ENCODE measurements around the gene UBTD2.

The UBTD2 gene

DNA sequence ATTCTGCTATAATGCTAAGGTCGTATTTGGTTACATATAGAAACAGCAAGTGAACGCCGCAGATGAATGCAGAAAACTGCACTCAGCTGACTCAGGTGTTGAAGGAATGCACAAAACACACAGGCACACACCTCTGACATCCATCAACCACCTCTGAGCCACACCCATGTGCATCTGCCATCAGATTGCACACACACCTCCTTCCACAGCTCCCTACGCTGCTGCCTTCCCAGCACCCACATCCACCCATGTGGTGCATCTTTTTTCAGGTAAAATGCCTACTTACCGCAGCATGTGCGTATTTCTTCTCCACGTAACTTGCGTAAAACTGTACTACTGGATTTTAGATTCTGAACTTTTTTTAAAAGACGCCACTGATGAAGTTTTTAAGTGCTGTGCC, 102.6 kb downstream of the UBTD2 start:
- Histone ChIP-seq H3K4me1 (peaks cover 88 to 100% (median 98%) of the 10 kb centered on the region in 10 experiments), H3K27me3 (no peaks in the 10 kb centered on the region), H3K4me3 (0 out of 20 replicates have a peak overlapping the region, but pooled peaks of 1 of the 10 experiments have one; percentile 0), H3K36me3 (peaks cover 4 to 62% (median 35%) of the 10 kb centered on the region in 11 experiments; a peak in 18 of 22 replicates), H3K27ac (peak overlapping the region in 10 of 11 experiments; percentile 90 to 96 (median 94); a peak in 17 of 22 replicates), H3K9me3 (replicated peaks in 1 of 11) (no peaks in the 10 kb centered on the region), H3K9ac (peak overlapping the region in 5 of 11 experiments; percentile 80 to 85 (median 83); a peak in 7 of 22 replicates), H3K4me2 (peak overlapping the region; percentile 94 to 99 (median 97)), H4K20me1 (peaks cover 0 to 74% (median 13%) of the 10 kb centered on the region in 11 experiments; a peak in 11 of 22 replicates)
- TF ChIP-seq Cebpa-rat (IDR thresholded peaks at IDR 0.05): no peak

DNA sequence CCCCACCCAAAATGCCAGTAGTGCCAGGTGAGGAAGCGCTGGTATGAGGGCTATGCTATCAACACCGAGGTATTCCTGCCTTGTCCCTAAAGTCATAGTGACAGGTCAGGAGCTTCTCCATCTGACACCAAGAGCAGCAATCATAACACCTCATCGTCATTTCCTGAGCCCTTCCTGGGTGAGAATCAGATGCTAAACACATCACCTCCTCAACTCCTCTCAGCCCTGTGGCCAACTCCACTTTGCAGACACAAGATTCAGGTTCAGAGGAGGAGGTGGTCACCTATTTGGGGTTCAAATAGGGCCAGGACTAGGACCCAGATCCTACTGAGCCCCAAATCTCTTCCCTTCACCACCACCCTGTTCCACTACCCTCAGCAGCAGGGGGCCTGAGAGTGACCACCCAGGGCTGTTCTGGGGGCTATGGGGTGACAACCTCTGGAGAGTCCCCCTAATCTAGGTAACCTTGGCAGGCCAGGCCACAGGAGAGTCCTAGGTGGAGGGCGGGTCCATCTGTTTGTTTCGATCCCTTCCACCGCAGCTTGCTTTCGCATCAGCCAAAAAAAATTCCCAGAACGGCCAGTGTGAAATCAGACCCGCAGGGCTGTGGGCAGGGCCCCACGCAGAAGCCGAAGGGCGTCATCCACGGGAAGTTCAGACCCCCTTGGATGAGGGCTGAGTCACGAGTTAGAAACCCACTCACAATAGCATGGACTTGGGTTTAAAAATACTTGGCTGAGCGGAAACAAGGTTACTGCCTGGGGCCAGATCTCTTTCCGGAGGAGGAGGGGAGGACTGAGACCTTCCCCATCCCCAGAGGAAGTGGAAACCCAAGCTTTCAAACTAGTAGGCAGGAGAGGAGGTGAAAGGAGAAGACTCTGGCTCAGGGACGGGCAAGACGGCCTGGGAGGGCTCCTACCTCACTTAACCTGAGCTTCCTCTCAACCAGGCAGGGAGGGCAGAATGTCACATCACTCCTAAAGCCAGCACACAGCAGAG, 104.3 kb downstream of the UBTD2 start:
- Histone ChIP-seq H3K27ac (peak overlapping the region; percentile 86 to 96 (median 93)), H3K4me1 (peaks cover 96 to 99% (median 98%) of the 10 kb centered on the region in 10 experiments), H4K20me1 (peaks cover 0 to 74% (median 16%) of the 10 kb centered on the region in 11 experiments; a peak in 11 of 22 replicates), H3K9me3 (replicated peaks in 1 of 11) (no peaks in the 10 kb centered on the region), H3K4me2 (peak overlapping the region; percentile 94 to 99 (median 97)), H3K9ac (peak overlapping the region; percentile 79 to 85 (median 83)), H3K36me3 (peaks cover 4 to 57% (median 32%) of the 10 kb centered on the region in 11 experiments; a peak in 18 of 22 replicates), H3K27me3 (no peaks in the 10 kb centered on the region), H3K4me3 (peak overlapping the region; percentile 44 to 63 (median 54))
- TF ChIP-seq Cebpa-rat (IDR thresholded peaks at IDR 0.05): no peak; a peak in 1 of 22 replicates

DNA sequence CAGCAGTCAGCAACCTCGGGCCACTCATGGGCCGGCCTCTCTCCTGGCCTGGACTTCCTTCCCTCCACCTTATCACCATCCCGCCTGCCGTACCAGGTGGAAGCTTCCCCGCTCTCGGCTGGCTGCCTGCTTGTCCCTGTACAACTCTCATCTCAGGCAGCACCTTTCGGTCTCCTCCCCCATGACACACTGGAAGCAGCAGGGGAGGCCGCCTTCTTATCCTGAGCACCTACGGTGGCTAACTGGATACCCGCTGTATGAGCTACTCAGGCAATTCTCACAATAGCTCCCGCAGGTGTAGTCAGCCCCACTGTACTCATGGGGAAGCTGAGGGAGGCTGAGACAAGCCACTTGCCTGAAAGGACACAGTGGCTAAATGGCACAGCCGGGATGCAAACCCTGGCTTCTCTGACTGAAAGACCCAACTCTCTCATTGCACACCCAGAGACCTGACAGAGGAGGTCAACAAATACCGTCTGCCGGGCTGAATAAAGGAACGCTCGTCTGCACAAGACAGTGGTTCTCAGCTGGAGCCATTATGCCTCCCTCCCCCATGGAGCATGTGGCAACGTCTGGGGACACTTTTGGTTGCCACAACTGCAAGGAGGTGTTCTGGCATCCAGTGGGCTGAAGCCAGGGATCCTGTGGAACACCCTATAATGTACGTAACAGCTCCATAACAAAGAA, 105.1 kb downstream of the UBTD2 start:
- peaks cover 3 to 75% (median 20%) of the 10 kb centered on the region in 11 experiments; a peak in 18 of 22 replicates for H4K20me1 ChIP-seq
- no peak; a peak in 1 of 22 replicates for TF ChIP-seq Cebpa-rat (IDR thresholded peaks at IDR 0.05)
- H3K4me3 ChIP-seq: peak overlapping the region; percentile 42 to 63 (median 52); a peak in 18 of 20 replicates
- H3K36me3 ChIP-seq: peaks cover 4 to 52% (median 26%) of the 10 kb centered on the region in 11 experiments; a peak in 17 of 22 replicates
- peak overlapping the region; percentile 86 to 96 (median 93) for H3K27ac ChIP-seq
- H3K9ac ChIP-seq: peak overlapping the region; percentile 79 to 85 (median 83)
- H3K4me1 ChIP-seq: peaks cover 96 to 99% (median 98%) of the 10 kb centered on the region in 10 experiments
- H3K9me3 ChIP-seq (replicated peaks in 1 of 11): no peaks in the 10 kb centered on the region
- H3K4me2 ChIP-seq: peak overlapping the region; percentile 94 to 99 (median 97)
- no peaks in the 10 kb centered on the region for H3K27me3 ChIP-seq

DNA sequence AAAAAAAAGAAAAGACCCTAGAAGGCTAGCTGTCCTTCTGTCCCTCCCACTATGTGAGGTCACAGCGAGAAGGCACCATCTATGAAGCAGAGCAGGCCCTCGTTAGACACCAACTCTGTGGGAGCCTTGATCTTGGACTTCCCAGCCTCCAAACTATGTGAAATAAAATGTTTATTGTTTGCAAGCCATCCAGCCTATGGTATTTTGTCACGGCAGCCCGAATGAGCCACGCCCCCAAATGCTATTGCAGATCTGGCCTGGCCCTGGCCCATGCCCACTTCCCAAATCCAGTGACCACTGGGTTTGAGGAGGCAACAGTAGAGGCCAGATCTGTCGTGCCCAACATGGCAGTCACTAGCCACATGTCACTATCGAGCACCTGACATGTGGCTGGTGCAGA, 106.4 kb downstream of the UBTD2 start:
- peak overlapping the region; percentile 94 to 99 (median 97) for H3K4me2 ChIP-seq

DNA sequence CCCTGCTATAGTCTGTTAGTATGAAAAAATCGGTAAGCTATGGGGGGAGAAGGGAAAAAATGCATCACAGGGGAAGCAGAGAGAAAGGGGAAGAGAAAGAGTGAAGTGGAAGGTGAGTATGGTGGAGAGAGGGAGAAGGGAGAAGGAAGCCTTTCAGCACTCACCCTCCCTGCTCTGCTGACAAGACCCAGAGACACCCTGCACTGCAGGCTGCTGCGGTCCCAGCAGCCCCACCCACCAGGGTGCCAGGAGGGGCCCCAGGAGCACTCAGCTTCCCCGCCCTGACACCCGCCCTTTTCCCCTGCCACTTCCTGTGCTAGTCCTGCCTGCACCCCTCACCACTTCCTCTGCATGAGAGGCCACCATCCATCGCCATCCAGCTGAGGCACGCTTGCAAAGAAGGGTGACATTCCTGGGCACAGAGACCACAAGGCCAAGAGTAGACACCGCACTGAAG, 108.3 kb downstream of the UBTD2 start:
- H3K4me2 ChIP-seq: peak overlapping the region; percentile 94 to 99 (median 97)
- TF ChIP-seq Cebpa-rat (IDR thresholded peaks at IDR 0.05): no peak
- no peaks in the 10 kb centered on the region for H3K27me3 ChIP-seq
- H3K9ac ChIP-seq: peak overlapping the region; percentile 73 to 85 (median 79)
- peaks cover 4 to 52% (median 25%) of the 10 kb centered on the region in 11 experiments; a peak in 16 of 22 replicates for H3K36me3 ChIP-seq
- H3K27ac ChIP-seq: peak overlapping the region; percentile 68 to 96 (median 90)
- peaks cover 97 to 99% (median 98%) of the 10 kb centered on the region in 10 experiments for H3K4me1 ChIP-seq
- no peaks in the 10 kb centered on the region for H3K9me3 ChIP-seq (replicated peaks in 1 of 11)
- H4K20me1 ChIP-seq: peaks cover 8 to 83% (median 41%) of the 10 kb centered on the region in 11 experiments; a peak in 20 of 22 replicates
- H3K4me3 ChIP-seq: peak overlapping the region; percentile 48 to 68 (median 56)

More for the DNA sequence above, 106.4 kb downstream of the UBTD2 start:
- TF ChIP-seq Cebpa-rat (IDR thresholded peaks at IDR 0.05): no peak
- Histone ChIP-seq H3K4me1 (peaks cover 96 to 99% (median 98%) of the 10 kb centered on the region in 10 experiments), H3K27ac (peak overlapping the region in 10 of 11 experiments; percentile 70 to 96 (median 91); a peak in 20 of 22 replicates), H3K9me3 (replicated peaks in 1 of 11) (no peaks in the 10 kb centered on the region), H3K36me3 (peaks cover 3 to 47% (median 23%) of the 10 kb centered on the region in 11 experiments; a peak in 17 of 22 replicates), H3K27me3 (no peaks in the 10 kb centered on the region), H4K20me1 (peaks cover 8 to 77% (median 25%) of the 10 kb centered on the region in 11 experiments; a peak in 19 of 22 replicates), H3K9ac (peak overlapping the region in 9 of 11 experiments; percentile 28 to 85 (median 80); a peak in 11 of 22 replicates), H3K4me3 (peak overlapping the region in 3 of 10 experiments; percentile 10 to 49 (median 10); a peak in 1 of 20 replicates)

DNA sequence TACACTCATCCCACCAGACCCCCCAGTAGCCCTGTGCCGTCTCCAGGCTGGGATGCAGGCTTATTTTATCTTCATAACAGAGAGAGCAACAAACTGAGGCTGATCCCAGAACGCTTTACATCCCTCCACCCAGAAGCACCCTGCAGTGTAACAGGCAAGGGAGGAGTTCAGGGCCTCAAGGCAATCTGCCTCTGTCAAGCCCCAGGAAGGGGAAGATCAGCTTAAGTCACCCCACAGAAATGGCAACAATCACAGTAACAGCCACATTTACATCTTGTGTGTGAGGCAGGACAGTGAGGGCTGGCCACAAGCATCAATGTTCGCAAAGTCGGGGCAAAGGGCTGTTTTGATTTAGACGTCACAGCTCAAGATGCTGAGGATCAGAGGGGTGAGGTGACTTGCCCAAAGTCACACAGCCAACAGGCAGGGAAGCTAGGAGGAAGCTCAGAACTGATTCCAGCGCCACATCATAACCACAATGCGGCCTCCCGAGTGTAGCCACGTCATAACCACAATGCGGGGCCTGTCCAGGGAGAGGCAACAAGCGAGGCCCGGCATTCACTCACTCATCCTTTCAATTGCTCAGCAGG, 109.9 kb downstream of the UBTD2 start:
- H3K36me3 ChIP-seq: peaks cover 4 to 67% (median 30%) of the 10 kb centered on the region in 11 experiments; a peak in 17 of 22 replicates
- peaks cover 8 to 88% (median 53%) of the 10 kb centered on the region in 11 experiments; a peak in 20 of 22 replicates for H4K20me1 ChIP-seq
- H3K27me3 ChIP-seq: no peaks in the 10 kb centered on the region
- TF ChIP-seq Cebpa-rat (IDR thresholded peaks at IDR 0.05): no peak
- H3K4me2 ChIP-seq: peak overlapping the region; percentile 94 to 99 (median 97)
- peak overlapping the region; percentile 68 to 96 (median 90) for H3K27ac ChIP-seq
- H3K4me1 ChIP-seq: peaks cover 97 to 99% (median 98%) of the 10 kb centered on the region in 10 experiments
- peak overlapping the region; percentile 48 to 68 (median 56); a peak in 17 of 20 replicates for H3K4me3 ChIP-seq
- peak overlapping the region; percentile 73 to 85 (median 78) for H3K9ac ChIP-seq
- no peaks in the 10 kb centered on the region for H3K9me3 ChIP-seq (replicated peaks in 1 of 11)

DNA sequence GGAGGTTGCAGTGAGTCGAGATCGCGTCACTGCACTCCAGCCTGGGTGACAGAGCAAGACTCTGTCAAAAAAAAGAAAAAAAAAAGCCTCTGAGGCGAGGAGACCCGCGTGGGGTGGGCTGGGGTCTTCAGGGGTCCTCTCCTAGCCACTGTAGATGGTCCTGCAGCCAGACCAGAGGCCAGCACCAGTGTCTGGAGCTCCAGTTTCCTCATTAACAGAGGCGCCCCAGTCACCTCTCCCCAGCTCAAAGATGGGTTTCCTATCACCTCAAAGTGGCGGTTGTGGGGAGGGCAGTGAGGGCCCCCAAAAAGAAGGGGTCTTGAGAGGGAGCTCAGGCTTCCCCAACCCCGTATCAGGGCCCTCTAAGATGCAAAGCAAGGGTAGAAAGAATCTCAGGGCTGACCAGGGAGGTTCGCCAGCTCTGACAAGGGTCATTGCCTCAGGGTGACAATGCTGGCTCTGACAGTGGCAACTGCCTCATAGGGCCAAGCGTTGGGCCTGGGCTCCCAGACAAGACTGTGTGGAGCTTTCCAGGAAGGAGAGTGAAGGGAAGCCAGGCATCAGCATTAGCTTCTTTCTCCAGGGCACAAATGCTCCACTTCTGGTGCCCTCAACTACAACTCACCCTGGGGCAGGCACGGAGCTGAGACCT, 110.5 kb downstream of the UBTD2 start:
- H3K27me3 ChIP-seq: no peaks in the 10 kb centered on the region
- peaks cover 97 to 99% (median 98%) of the 10 kb centered on the region in 10 experiments for H3K4me1 ChIP-seq
- peaks cover 10 to 88% (median 59%) of the 10 kb centered on the region in 11 experiments; a peak in 21 of 22 replicates for H4K20me1 ChIP-seq
- peak overlapping the region in 4 of 10 experiments; percentile 50 to 68 (median 58); a peak in 6 of 20 replicates for H3K4me3 ChIP-seq
- peak overlapping the region; percentile 94 to 99 (median 97) for H3K4me2 ChIP-seq
- peak overlapping the region; percentile 43 to 85 (median 77); a peak in 21 of 22 replicates for H3K9ac ChIP-seq
- no peaks in the 10 kb centered on the region for H3K9me3 ChIP-seq (replicated peaks in 1 of 11)
- peaks cover 8 to 72% (median 36%) of the 10 kb centered on the region in 11 experiments; a peak in 17 of 22 replicates for H3K36me3 ChIP-seq
- peak overlapping the region; percentile 33 to 96 (median 90); a peak in 21 of 22 replicates for H3K27ac ChIP-seq
- TF ChIP-seq Cebpa-rat (IDR thresholded peaks at IDR 0.05): no peak
